MM.1S (cell line): ENCODE data around the gene CHST7.
"Not testable (repeated sequence)": the region's sequence is repeated elsewhere in the genome, so short reads cannot be mapped to it uniquely, and the experiment has no call there.

Experiments used
- DNase-seq: peaks from one replicate; pipeline ENCODE4 v3.0.0-alpha.2; 2015
- H2AFZ ChIP-seq: fragments of 300-600 bp; sonication (generic); 2 replicates; pipeline ENCODE4 v1.6.0; 2016; ENCODE audit warnings: antibody characterized with exemption, low read length
- H3F3A ChIP-seq: fragments of 300-600 bp; sonication (generic); 2 replicates; pipeline ENCODE4 v1.6.1; 2016; ENCODE audit warnings: mild to moderate bottlenecking, antibody characterized with exemption, low read length, moderate library complexity, mixed read lengths; ENCODE audit not compliant: insufficient read depth
- H3K27ac ChIP-seq: fragments of 300-600 bp; sonication (generic); 2 replicates; pipeline ENCODE4 v1.5.1; 2016; ENCODE audit warnings: mild to moderate bottlenecking, low read length
- H3K27me3 ChIP-seq: fragments of 300-600 bp; sonication (generic); replicated peaks from 2 replicates; pipeline ENCODE4 v1.6.0; 2016; ENCODE audit warnings: low read length; ENCODE audit not compliant: insufficient read depth
- H3K36me3 ChIP-seq: fragments of 300-600 bp; sonication (generic); replicated peaks from 2 replicates; pipeline ENCODE4 v1.6.1; 2016; ENCODE audit warnings: mild to moderate bottlenecking, low read length, mixed read lengths; ENCODE audit not compliant: insufficient read depth
- H3K4me1 ChIP-seq: fragments of 300-600 bp; sonication (generic); 2 replicates; pipeline ENCODE4 v1.6.1; 2016; ENCODE audit warnings: low read length, mixed read lengths
- H3K4me2 ChIP-seq: fragments of 300-600 bp; sonication (generic); 2 replicates; pipeline ENCODE4 v1.6.0; 2016; ENCODE audit warnings: low read depth, low read length
- H3K4me3 ChIP-seq: fragments of 300-600 bp; sonication (generic); 2 replicates; pipeline ENCODE4 v1.5.1; 2016; ENCODE audit warnings: low read length, mixed read lengths
- H3K79me2 ChIP-seq: fragments of 300-600 bp; sonication (generic); 2 replicates; pipeline ENCODE4 v1.6.1; 2016; ENCODE audit warnings: mixed run types, low read length, mixed read lengths
- H3K9ac ChIP-seq: fragments of 300-600 bp; sonication (generic); 2 replicates; pipeline ENCODE4 v1.6.1; 2016; ENCODE audit warnings: low read length, mixed read lengths
- H3K9me2 ChIP-seq: fragments of 300-600 bp; sonication (generic); replicated peaks from 2 replicates; pipeline ENCODE4 v1.6.1; 2016; ENCODE audit warnings: mild to moderate bottlenecking, low read length, mixed read lengths; ENCODE audit not compliant: insufficient read depth
- H3K9me3 ChIP-seq: fragments of 300-600 bp; sonication (generic); replicated peaks from 2 replicates; pipeline ENCODE4 v1.6.1; 2016; ENCODE audit warnings: mild to moderate bottlenecking, low read length, mixed read lengths; ENCODE audit not compliant: insufficient read depth
- H4K20me1 ChIP-seq: fragments of 300-600 bp; sonication (generic); 2 replicates; pipeline ENCODE4 v1.6.1; 2016; ENCODE audit warnings: mild to moderate bottlenecking, low read length, moderate library complexity, mixed read lengths; ENCODE audit not compliant: insufficient read depth
- EZH2 ChIP-seq: fragments of 300-600 bp; sonication (generic); optimal IDR thresholded peaks from 2 replicates; pipeline ENCODE3; 2017; ENCODE audit warnings: low read depth, mild to moderate bottlenecking, antibody characterized with exemption, low read length, mixed read lengths
- TF ChIP-seq, protein P1 (sequence below): fragments of 300-600 bp; sonication (generic); IDR thresholded peaks from 2 replicates; pipeline ENCODE4 v1.5.1; 2016; ENCODE audit warnings: antibody characterized with exemption, low read length, mixed read lengths

The CHST7 gene, protein sequence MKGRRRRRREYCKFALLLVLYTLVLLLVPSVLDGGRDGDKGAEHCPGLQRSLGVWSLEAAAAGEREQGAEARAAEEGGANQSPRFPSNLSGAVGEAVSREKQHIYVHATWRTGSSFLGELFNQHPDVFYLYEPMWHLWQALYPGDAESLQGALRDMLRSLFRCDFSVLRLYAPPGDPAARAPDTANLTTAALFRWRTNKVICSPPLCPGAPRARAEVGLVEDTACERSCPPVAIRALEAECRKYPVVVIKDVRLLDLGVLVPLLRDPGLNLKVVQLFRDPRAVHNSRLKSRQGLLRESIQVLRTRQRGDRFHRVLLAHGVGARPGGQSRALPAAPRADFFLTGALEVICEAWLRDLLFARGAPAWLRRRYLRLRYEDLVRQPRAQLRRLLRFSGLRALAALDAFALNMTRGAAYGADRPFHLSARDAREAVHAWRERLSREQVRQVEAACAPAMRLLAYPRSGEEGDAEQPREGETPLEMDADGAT

GRCh38 chrX:46573331-46573891 is at the start of gene CHST7:
TSS of gene CHST7 (plus strand) at chrX:46573765. CDS start at chrX:46573932, 167 bp downstream.
- peak within 1 kb of the TSS; percentile 86 for H3K4me2 ChIP-seq
- H3K4me3 ChIP-seq = peak within 1 kb of the TSS; percentile 69
- H2AFZ ChIP-seq = peak within 1 kb of the TSS; percentile 84
- no peaks in the 10 kb centered on the region for H3K9me3 ChIP-seq
- peaks cover 12% of the 10 kb centered on the region for H3K4me1 ChIP-seq
- H3K9ac ChIP-seq = peak within 1 kb of the TSS; percentile 66
- no peaks in the 10 kb centered on the region for H3K9me2 ChIP-seq
- H3K36me3 ChIP-seq = no peaks in the 10 kb centered on the region
- H4K20me1 ChIP-seq = no peaks in the 10 kb centered on the region
- H3K27ac ChIP-seq = peak within 1 kb of the TSS; percentile 88
- H3K79me2 ChIP-seq = peaks cover 12% of the 10 kb centered on the region; the same call in 1 of the 2 replicates
- H3F3A ChIP-seq = peaks cover 18% of the 10 kb centered on the region
- TF ChIP-seq EZH2 = no peak
- TF ChIP-seq, protein P1, sequence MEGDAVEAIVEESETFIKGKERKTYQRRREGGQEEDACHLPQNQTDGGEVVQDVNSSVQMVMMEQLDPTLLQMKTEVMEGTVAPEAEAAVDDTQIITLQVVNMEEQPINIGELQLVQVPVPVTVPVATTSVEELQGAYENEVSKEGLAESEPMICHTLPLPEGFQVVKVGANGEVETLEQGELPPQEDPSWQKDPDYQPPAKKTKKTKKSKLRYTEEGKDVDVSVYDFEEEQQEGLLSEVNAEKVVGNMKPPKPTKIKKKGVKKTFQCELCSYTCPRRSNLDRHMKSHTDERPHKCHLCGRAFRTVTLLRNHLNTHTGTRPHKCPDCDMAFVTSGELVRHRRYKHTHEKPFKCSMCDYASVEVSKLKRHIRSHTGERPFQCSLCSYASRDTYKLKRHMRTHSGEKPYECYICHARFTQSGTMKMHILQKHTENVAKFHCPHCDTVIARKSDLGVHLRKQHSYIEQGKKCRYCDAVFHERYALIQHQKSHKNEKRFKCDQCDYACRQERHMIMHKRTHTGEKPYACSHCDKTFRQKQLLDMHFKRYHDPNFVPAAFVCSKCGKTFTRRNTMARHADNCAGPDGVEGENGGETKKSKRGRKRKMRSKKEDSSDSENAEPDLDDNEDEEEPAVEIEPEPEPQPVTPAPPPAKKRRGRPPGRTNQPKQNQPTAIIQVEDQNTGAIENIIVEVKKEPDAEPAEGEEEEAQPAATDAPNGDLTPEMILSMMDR = peak; percentile 29; the same call in 1 of the 2 replicates
- DNase-seq = peak; percentile 72
- no peaks in the 10 kb centered on the region for H3K27me3 ChIP-seq

DNA sequence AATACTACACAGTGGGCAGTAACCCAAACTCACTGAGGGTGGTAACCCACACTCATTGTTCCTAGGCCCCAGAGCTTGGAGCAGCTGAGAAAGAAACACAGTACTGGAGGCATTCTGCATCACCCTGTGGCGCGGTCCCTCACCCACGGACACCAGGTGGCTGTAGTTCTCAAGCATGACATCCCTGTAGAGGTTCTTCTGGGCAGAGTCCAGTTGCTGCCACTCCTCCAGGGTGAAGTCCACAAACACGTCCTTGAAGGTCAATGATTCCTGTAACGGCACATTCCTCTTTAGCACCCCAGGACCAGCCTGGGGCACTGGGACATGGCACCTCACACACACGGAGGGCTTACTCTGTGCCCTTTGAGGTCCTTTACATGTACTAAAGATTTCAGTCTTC is 44.9 kb upstream of the CHST7 start:
- H3K4me3 ChIP-seq, H2AFZ ChIP-seq, H3K4me2 ChIP-seq, H3K4me1 ChIP-seq, H3K9me3 ChIP-seq, H4K20me1 ChIP-seq, H3F3A ChIP-seq, H3K36me3 ChIP-seq, H3K9me2 ChIP-seq, H3K27me3 ChIP-seq, H3K27ac ChIP-seq, H3K79me2 ChIP-seq, H3K9ac ChIP-seq, DNase-seq: not testable (repeated sequence)

DNA sequence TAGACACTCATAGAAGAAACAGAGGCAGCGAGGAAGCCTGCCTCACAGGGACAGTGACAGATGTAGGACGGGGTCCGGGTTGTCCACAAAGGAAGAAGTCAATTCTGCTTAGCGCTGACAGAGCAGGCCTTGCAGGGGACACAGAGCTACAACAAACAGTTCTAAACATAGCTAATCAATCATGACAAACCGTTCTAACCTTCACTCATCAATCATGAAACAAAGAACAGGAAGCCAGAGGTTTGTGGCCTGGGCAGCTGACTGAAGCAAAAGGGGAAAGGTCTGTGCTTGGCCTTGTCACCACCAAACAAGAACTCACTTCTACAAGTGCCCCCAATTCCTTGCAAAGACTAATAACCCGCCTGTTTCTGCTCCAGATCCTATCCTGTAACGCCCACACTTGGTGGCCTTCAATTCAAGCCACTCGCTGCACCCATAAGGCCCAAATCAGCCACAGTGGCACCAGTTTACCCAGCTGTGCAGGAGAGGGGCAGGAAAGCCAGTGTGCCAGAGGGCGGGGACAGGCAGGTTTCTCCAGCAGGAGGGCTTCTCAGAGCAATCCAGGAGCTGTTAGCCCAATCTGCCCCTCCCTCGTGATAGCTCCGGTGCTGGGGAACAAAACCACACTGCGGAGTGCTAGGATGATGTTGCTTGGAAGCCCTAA is 43.7 kb upstream of the CHST7 start:
- H3K36me3 ChIP-seq, H3K9me3 ChIP-seq, H3K27me3 ChIP-seq, H3K4me3 ChIP-seq, H3K9ac ChIP-seq, H3K4me1 ChIP-seq, H3F3A ChIP-seq, DNase-seq, H3K79me2 ChIP-seq, H3K27ac ChIP-seq, H4K20me1 ChIP-seq, H3K4me2 ChIP-seq, H3K9me2 ChIP-seq, H2AFZ ChIP-seq: not testable (repeated sequence)

GRCh38 chrX:46530404-46530908 is 43.1 kb upstream of the CHST7 start:
- H4K20me1 ChIP-seq, H3K4me1 ChIP-seq, H3K79me2 ChIP-seq, H2AFZ ChIP-seq, H3K9me3 ChIP-seq, H3K36me3 ChIP-seq, H3F3A ChIP-seq, DNase-seq, H3K27ac ChIP-seq, H3K4me2 ChIP-seq, H3K4me3 ChIP-seq, H3K27me3 ChIP-seq, H3K9me2 ChIP-seq, H3K9ac ChIP-seq: not testable (repeated sequence)
